ENCODE data around the gene ABCB6.
"Not testable (repeated sequence)": the region's sequence is repeated elsewhere in the genome, so short reads cannot be mapped to it uniquely, and the experiment has no call there.

ABCB6 gene

GRCh38 chr2:219214141-219214540 is 4.6 kb downstream of the ABCB6 start:
- DNase-seq (ENCODE audit: low read depth in 4 of 4, low spot score in 1 of 4), result no peak

GRCh38 chr2:219213486-219214071 is 5.2 kb downstream of the ABCB6 start:
- no peak for DNase-seq (ENCODE audit: low read depth in 4 of 4, low spot score in 1 of 4)

- no peak for DNase-seq (ENCODE audit: low read depth in 4 of 4, low spot score in 1 of 4)
Observed at GRCh38 chr2:219213026-219213415, 5.7 kb downstream of the ABCB6 start.

GRCh38 chr2:219210886-219211362 is 7.8 kb downstream of the ABCB6 start:
- no peak for DNase-seq (ENCODE audit: low read depth in 4 of 4, low spot score in 1 of 4)

- no peak for DNase-seq (ENCODE audit: low read depth in 4 of 4, low spot score in 1 of 4)
Observed at GRCh38 chr2:219210196-219210885, 8.4 kb downstream of the ABCB6 start.

- DNase-seq (ENCODE audit: low read depth in 4 of 4, low spot score in 1 of 4), result no peak
Observed at GRCh38 chr2:219209236-219210195, 9.2 kb downstream of the ABCB6 start.

GRCh38 chr2:219207884-219208740 is 10.6 kb downstream of the ABCB6 start:
- no peak for DNase-seq (ENCODE audit: low read depth in 4 of 4, low spot score in 1 of 4)

GRCh38 chr2:219207134-219207883 is 11.4 kb downstream of the ABCB6 start:
- no peak for DNase-seq (ENCODE audit: low read depth in 4 of 4, low spot score in 1 of 4)

- peak; percentile 91 to 92 (median 92) for DNase-seq (ENCODE audit: low read depth in 4 of 4, low spot score in 1 of 4)
Observed at GRCh38 chr2:219206328-219207133, 12.2 kb downstream of the ABCB6 start, which contains the start of gene ZFAND2B. ZFAND2B (plus strand) TSS chr2:219206782; CDS start chr2:219206988, 206 bp downstream.

- no peak for DNase-seq (ENCODE audit: low read depth in 4 of 4, low spot score in 1 of 4)
Observed at GRCh38 chr2:219205981-219206327, 12.8 kb downstream of the ABCB6 start.

- no peak for DNase-seq (ENCODE audit: low read depth in 4 of 4, low spot score in 1 of 4)
Observed at GRCh38 chr2:219205165-219205538, 13.6 kb downstream of the ABCB6 start.

GRCh38 chr2:219204425-219205164 is 14.2 kb downstream of the ABCB6 start:
- DNase-seq (ENCODE audit: low read depth in 4 of 4, low spot score in 1 of 4), result no peak

- DNase-seq (ENCODE audit: low read depth in 4 of 4, low spot score in 1 of 4), result not testable (repeated sequence)
Observed at GRCh38 chr2:219201331-219201730, 17.4 kb downstream of the ABCB6 start.

GRCh38 chr2:219200502-219201326 is 18.0 kb downstream of the ABCB6 start:
- not testable (repeated sequence) for DNase-seq (ENCODE audit: low read depth in 4 of 4, low spot score in 1 of 4)

GRCh38 chr2:219199470-219200211 is 19.1 kb downstream of the ABCB6 start:
- no peak for DNase-seq (ENCODE audit: low read depth in 4 of 4, low spot score in 1 of 4)

- DNase-seq (ENCODE audit: low read depth in 4 of 4, low spot score in 1 of 4), result no peak
Observed at GRCh38 chr2:219198974-219199373, 19.8 kb downstream of the ABCB6 start.

GRCh38 chr2:219197388-219197787 is 21.4 kb downstream of the ABCB6 start:
- no peak for DNase-seq (ENCODE audit: low read depth in 4 of 4, low spot score in 1 of 4)

Measured in stimulated activated CD4-positive, alpha-beta T cell treated with anti-CD3 and anti-CD28 coated beads, Interleukin-1b, Interleukin-23, amount 100 ng/mL, for 24 hours (primary cell).